ENCODE data around the gene UQCRC1. TPM values are rescaled to one million over a fixed set of nuclear protein-coding genes. Genes with fewer than 3 reads are reported as not detected.

UQCRC1 gene
- total RNA-seq, 1 donor, result 131 TPM

- H3K9me3 ChIP-seq (ENCODE audit: low read depth, low read length), result no peaks in the 10 kb centered on the region
- H3K4me3 ChIP-seq (ENCODE audit: low read length), result no peak overlapping the region
- peaks cover 10% of the 10 kb centered on the region for H3K4me1 ChIP-seq (ENCODE audit: insufficient read depth, low read length)
- no peaks in the 10 kb centered on the region for H3K27me3 ChIP-seq (ENCODE audit: insufficient read depth, low read length)
Measured at GRCh38 chr3:48639944-48640606, 30.6 kb upstream of the UQCRC1 start.

GRCh38 chr3:48637305-48637704 is 27.9 kb upstream of the UQCRC1 start:
- peaks cover 20% of the 10 kb centered on the region for H3K4me1 ChIP-seq (ENCODE audit: insufficient read depth, low read length)
- H3K27me3 ChIP-seq (ENCODE audit: insufficient read depth, low read length), result no peaks in the 10 kb centered on the region
- H3K9me3 ChIP-seq (ENCODE audit: low read depth, low read length), result no peaks in the 10 kb centered on the region
- no peak overlapping the region for H3K4me3 ChIP-seq (ENCODE audit: low read length)

- Histone ChIP-seq H3K27me3 (ENCODE audit: insufficient read depth, low read length) (no peaks in the 10 kb centered on the region), H3K4me3 (ENCODE audit: low read length) (peak overlapping the region; percentile 67), H3K9me3 (ENCODE audit: low read depth, low read length) (no peaks in the 10 kb centered on the region), H3K4me1 (ENCODE audit: insufficient read depth, low read length) (peaks cover 20% of the 10 kb centered on the region)
Measured at GRCh38 chr3:48636149-48636655, 26.8 kb upstream of the UQCRC1 start.

GRCh38 chr3:48635222-48636021 is 26.0 kb upstream of the UQCRC1 start, which contains the start of gene SLC26A6:
SLC26A6 (minus strand) TSS chr3:48635461; CDS start chr3:48635393, 68 bp downstream.
- Histone ChIP-seq H3K27me3 (ENCODE audit: insufficient read depth, low read length) (no peaks in the 10 kb centered on the region), H3K4me1 (ENCODE audit: insufficient read depth, low read length) (peaks cover 20% of the 10 kb centered on the region), H3K9me3 (ENCODE audit: low read depth, low read length) (no peaks in the 10 kb centered on the region), H3K4me3 (ENCODE audit: low read length) (peak within 1 kb of the TSS; percentile 67)

GRCh38 chr3:48634661-48635221 is 25.3 kb upstream of the UQCRC1 start:
- peak overlapping the region; percentile 67 for H3K4me3 ChIP-seq (ENCODE audit: low read length)
- no peaks in the 10 kb centered on the region for H3K27me3 ChIP-seq (ENCODE audit: insufficient read depth, low read length)
- peaks cover 20% of the 10 kb centered on the region for H3K4me1 ChIP-seq (ENCODE audit: insufficient read depth, low read length)
- no peaks in the 10 kb centered on the region for H3K9me3 ChIP-seq (ENCODE audit: low read depth, low read length)

GRCh38 chr3:48633743-48634142 is 24.3 kb upstream of the UQCRC1 start:
- Histone ChIP-seq H3K4me3 (ENCODE audit: low read length) (no peak overlapping the region), H3K4me1 (ENCODE audit: insufficient read depth, low read length) (peaks cover 20% of the 10 kb centered on the region), H3K27me3 (ENCODE audit: insufficient read depth, low read length) (no peaks in the 10 kb centered on the region), H3K9me3 (ENCODE audit: low read depth, low read length) (no peaks in the 10 kb centered on the region)

GRCh38 chr3:48633256-48633655 is 23.8 kb upstream of the UQCRC1 start:
- Histone ChIP-seq H3K9me3 (ENCODE audit: low read depth, low read length) (no peaks in the 10 kb centered on the region), H3K27me3 (ENCODE audit: insufficient read depth, low read length) (no peaks in the 10 kb centered on the region), H3K4me3 (ENCODE audit: low read length) (no peak overlapping the region), H3K4me1 (ENCODE audit: insufficient read depth, low read length) (peaks cover 20% of the 10 kb centered on the region)

GRCh38 chr3:48631516-48632448 is 22.3 kb upstream of the UQCRC1 start:
- H3K4me3 ChIP-seq (ENCODE audit: low read length), result no peak overlapping the region
- H3K27me3 ChIP-seq (ENCODE audit: insufficient read depth, low read length), result no peaks in the 10 kb centered on the region
- peaks cover 20% of the 10 kb centered on the region for H3K4me1 ChIP-seq (ENCODE audit: insufficient read depth, low read length)
- H3K9me3 ChIP-seq (ENCODE audit: low read depth, low read length), result no peaks in the 10 kb centered on the region

GRCh38 chr3:48630833-48631232 is 21.4 kb upstream of the UQCRC1 start:
- H3K9me3 ChIP-seq (ENCODE audit: low read depth, low read length), result no peaks in the 10 kb centered on the region
- H3K4me1 ChIP-seq (ENCODE audit: insufficient read depth, low read length), result peaks cover 13% of the 10 kb centered on the region
- no peaks in the 10 kb centered on the region for H3K27me3 ChIP-seq (ENCODE audit: insufficient read depth, low read length)
- no peak overlapping the region for H3K4me3 ChIP-seq (ENCODE audit: low read length)

- Histone ChIP-seq H3K4me3 (ENCODE audit: low read length) (no peak overlapping the region), H3K9me3 (ENCODE audit: low read depth, low read length) (no peaks in the 10 kb centered on the region), H3K4me1 (ENCODE audit: insufficient read depth, low read length) (peaks cover 10% of the 10 kb centered on the region), H3K27me3 (ENCODE audit: insufficient read depth, low read length) (no peaks in the 10 kb centered on the region)
Measured at GRCh38 chr3:48630407-48630806, 21.0 kb upstream of the UQCRC1 start.

GRCh38 chr3:48629894-48630293 is 20.4 kb upstream of the UQCRC1 start:
- no peaks in the 10 kb centered on the region for H3K27me3 ChIP-seq (ENCODE audit: insufficient read depth, low read length)
- H3K4me1 ChIP-seq (ENCODE audit: insufficient read depth, low read length), result peaks cover 10% of the 10 kb centered on the region
- H3K9me3 ChIP-seq (ENCODE audit: low read depth, low read length), result no peaks in the 10 kb centered on the region
- H3K4me3 ChIP-seq (ENCODE audit: low read length), result no peak overlapping the region

- Histone ChIP-seq H3K4me3 (ENCODE audit: low read length) (no peak overlapping the region), H3K9me3 (ENCODE audit: low read depth, low read length) (no peaks in the 10 kb centered on the region), H3K27me3 (ENCODE audit: insufficient read depth, low read length) (no peaks in the 10 kb centered on the region), H3K4me1 (ENCODE audit: insufficient read depth, low read length) (peaks cover 6% of the 10 kb centered on the region)
Measured at GRCh38 chr3:48628277-48629017, 19.0 kb upstream of the UQCRC1 start.

- Histone ChIP-seq H3K9me3 (ENCODE audit: low read depth, low read length) (no peaks in the 10 kb centered on the region), H3K27me3 (ENCODE audit: insufficient read depth, low read length) (no peaks in the 10 kb centered on the region), H3K4me3 (ENCODE audit: low read length) (no peak overlapping the region), H3K4me1 (ENCODE audit: insufficient read depth, low read length) (peaks cover 6% of the 10 kb centered on the region)
Measured at GRCh38 chr3:48625600-48625999, 16.2 kb upstream of the UQCRC1 start.

- peaks cover 6% of the 10 kb centered on the region for H3K4me1 ChIP-seq (ENCODE audit: insufficient read depth, low read length)
- no peaks in the 10 kb centered on the region for H3K9me3 ChIP-seq (ENCODE audit: low read depth, low read length)
- no peaks in the 10 kb centered on the region for H3K27me3 ChIP-seq (ENCODE audit: insufficient read depth, low read length)
- no peak overlapping the region for H3K4me3 ChIP-seq (ENCODE audit: low read length)
Measured at GRCh38 chr3:48624767-48625166, 15.3 kb upstream of the UQCRC1 start.

Measured in mononuclear cell (primary cell).